HCT116 (cell line): Measurements from ENCODE around the gene TMEM132A. TPM values are rescaled to one million over a fixed set of nuclear protein-coding genes. Genes with fewer than 3 reads are reported as not detected.

ENCODE experiments used
- ATAC-seq: fragments of 200-7000 bp; cut with Tn5 transposase; 2 replicates; pipeline ENCODE4 v1.9.1; 2020; ENCODE audit warnings: mild to moderate bottlenecking, moderate library complexity
- BruUV-seq: library from RNA; stranded (reverse); fragments of 400-500 nt; replicated peaks from 2 replicates; lab custom pipeline; 2021; lab: Mats Ljungman, UMichigan
- CTCF ChIA-PET: fragments of 300-600 bp; sonication (Branson Sonifier 250); formaldehyde crosslinking; loops from one replicate; lab custom pipeline; 2021; ENCODE audit warnings: antibody characterized with exemption; lab: Charles Lee
- POLR2A ChIA-PET: fragments of 300-600, 350-600 bp; sonication (Branson Sonifier 250); formaldehyde crosslinking; loops from one replicate; lab custom pipeline; 2021; ENCODE audit warnings: antibody characterized with exemption; lab: Charles Lee
- RAD21 ChIA-PET, 2 experiments: fragments of 300-600 bp; sonication (Branson Sonifier 250); formaldehyde crosslinking; loops; one replicate each; lab custom pipeline; 2023; ENCODE audit warnings: low total read pairs in 2 of 2; ENCODE audit not compliant: uncharacterized antibody in 2 of 2, unreplicated experiment in 2 of 2, low non-redundant PET in 1 of 2; lab: Charles Lee
- DNase-seq: peaks from one replicate; pipeline ENCODE4 v3.0.0-alpha.2; 2010; ENCODE audit warnings: low read depth, low spot score
- H2AFZ ChIP-seq: fragments of 200-600 bp; shearing (Covaris generic), sonication (generic); 2 replicates; pipeline ENCODE4 v1.6.1; 2017; ENCODE audit warnings: low read depth, mixed run types, mixed read lengths, antibody characterized with exemption, low read length; ENCODE audit not compliant: poor library complexity, severe bottlenecking
- H3K27ac ChIP-seq: 2 replicates; pipeline ENCODE4 v1.5.1; 2012; ENCODE audit warnings: low read depth, low read length
- H3K27me3 ChIP-seq: fragments of 200-600 bp; sonication (generic); 2 replicates; pipeline ENCODE4 v1.6.1; 2016; ENCODE audit warnings: mixed run types, low read length, mixed read lengths; ENCODE audit not compliant: insufficient read depth
- H3K36me3 ChIP-seq, 2 experiments: fragments of 200-500 bp in 1 of 2; fragments of 200-600 bp in 1 of 2; sonication (Bioruptor generic) in 1 of 2; sonication (generic) in 1 of 2; 2 replicates each; pipeline versions ENCODE4 v1.5.1 to v1.6.1; 2014 to 2016; ENCODE audit warnings: low read length in 2 of 2, inconsistent platforms in 1 of 2, mixed read lengths in 1 of 2, mixed run types in 1 of 2; ENCODE audit not compliant: insufficient read depth in 2 of 2, control insufficient read depth in 1 of 2
- H3K4me1 ChIP-seq, 2 experiments: fragments of 200-600 bp in 1 of 2; sonication (generic) in 1 of 2; 2 replicates each; pipeline versions ENCODE4 v1.5.1 to v1.6.1; 2012 to 2017; ENCODE audit warnings: low read length in 2 of 2, inconsistent platforms in 1 of 2, mild to moderate bottlenecking in 1 of 2, mixed read lengths in 1 of 2, mixed run types in 1 of 2, moderate library complexity in 1 of 2; ENCODE audit not compliant: insufficient read depth in 2 of 2, control insufficient read depth in 1 of 2
- H3K4me2 ChIP-seq: fragments of 200-600 bp; sonication (generic); 2 replicates; pipeline ENCODE4 v1.6.1; 2017; ENCODE audit warnings: mixed run types, low read length, mixed read lengths
- H3K4me3 ChIP-seq, 2 experiments: fragments of 200-600 bp in 1 of 2; sonication (generic) in 1 of 2; replicated peaks in 1 of 2; 2 replicates each; pipeline ENCODE4 v1.5.1; 2011 to 2016; ENCODE audit warnings: low read length in 2 of 2, control low read depth in 1 of 2, low read depth in 1 of 2, mild to moderate bottlenecking in 1 of 2, mixed read lengths in 1 of 2, mixed run types in 1 of 2
- H3K79me2 ChIP-seq: fragments of 200-600 bp; sonication (generic); 2 replicates; pipeline ENCODE4 v1.6.1; 2017; ENCODE audit warnings: mild to moderate bottlenecking, mixed run types, low read length, moderate library complexity, mixed read lengths; ENCODE audit not compliant: insufficient read depth
- H3K9ac ChIP-seq: fragments of 200-600 bp; sonication (generic); 2 replicates; pipeline ENCODE4 v1.6.1; 2016; ENCODE audit warnings: low read length, mixed read lengths
- H3K9me2 ChIP-seq: fragments of 200-600 bp; sonication (generic), shearing (Covaris generic); 2 replicates; pipeline ENCODE4 v1.6.1; 2017; ENCODE audit warnings: mixed run types, mild to moderate bottlenecking, moderate library complexity; ENCODE audit not compliant: insufficient read depth
- H3K9me3 ChIP-seq, 2 experiments: fragments of 200-500 bp in 1 of 2; fragments of 200-600 bp in 1 of 2; sonication (Bioruptor generic) in 1 of 2; sonication (generic) in 1 of 2; 2 replicates each; pipeline ENCODE4 v1.6.1; 2014 to 2017; ENCODE audit warnings: low read length in 2 of 2, mixed read lengths in 2 of 2, inconsistent platforms in 1 of 2, low read depth in 1 of 2, mild to moderate bottlenecking in 1 of 2, mixed run types in 1 of 2, moderate library complexity in 1 of 2; ENCODE audit not compliant: control insufficient read depth in 1 of 2, insufficient read depth in 1 of 2
- H4K20me1 ChIP-seq: fragments of 200-600 bp; sonication (generic), shearing (Covaris generic); 2 replicates; pipeline ENCODE4 v1.6.1; 2017; ENCODE audit warnings: mixed run types, mild to moderate bottlenecking, moderate library complexity; ENCODE audit not compliant: insufficient read depth
- CEBPB ChIP-seq: IDR thresholded peaks from 2 replicates; pipeline ENCODE4 v1.6.1; 2012; ENCODE audit warnings: low read depth
- EGR1 ChIP-seq: IDR thresholded peaks from 2 replicates; pipeline ENCODE4 v1.6.1; 2012; ENCODE audit warnings: low read depth
- ELF1 ChIP-seq: IDR thresholded peaks from 2 replicates; pipeline ENCODE4 v1.6.1; 2012; ENCODE audit warnings: low read depth, borderline replicate concordance
- EZH2 ChIP-seq: fragments of 200-600 bp; sonication (generic); IDR thresholded peaks from 2 replicates; pipeline ENCODE4 v1.6.1; 2017; ENCODE audit warnings: antibody characterized with exemption, mixed run types
- EZH2phosphoT487 ChIP-seq: fragments of 200-600 bp; IDR thresholded peaks from 2 replicates; pipeline ENCODE4 v1.6.1; 2018; ENCODE audit warnings: antibody characterized with exemption, borderline replicate concordance
- FOSL1 ChIP-seq: IDR thresholded peaks from 2 replicates; pipeline ENCODE4 v1.6.1; 2012; ENCODE audit warnings: low read depth
- JUND ChIP-seq: IDR thresholded peaks from 2 replicates; pipeline ENCODE4 v1.6.1; 2012
- POLR2A ChIP-seq: IDR thresholded peaks from 2 replicates; pipeline ENCODE4 v1.7.0; 2011; ENCODE audit warnings: borderline replicate concordance; ENCODE audit not compliant: insufficient read depth, insufficient read length; ENCODE audit errors: extremely low read depth
- REST ChIP-seq: IDR thresholded peaks from 2 replicates; pipeline ENCODE4 v1.6.1; 2012; ENCODE audit warnings: low read depth
- SIN3A ChIP-seq: IDR thresholded peaks from 2 replicates; pipeline ENCODE4 v1.6.1; 2012; ENCODE audit warnings: low read depth
- SRF ChIP-seq: IDR thresholded peaks from 2 replicates; pipeline ENCODE4 v1.6.1; 2012; ENCODE audit warnings: low read depth
- YY1 ChIP-seq: IDR thresholded peaks from 2 replicates; pipeline ENCODE4 v1.6.1; 2011; ENCODE audit warnings: low read length, low read depth, moderate library complexity, mild to moderate bottlenecking; ENCODE audit not compliant: insufficient replicate concordance; ENCODE audit errors: extremely low read depth
- ZBTB33 ChIP-seq: IDR thresholded peaks from 2 replicates; pipeline ENCODE4 v1.6.1; 2011; ENCODE audit warnings: mild to moderate bottlenecking, low read length, moderate library complexity; ENCODE audit not compliant: insufficient replicate concordance; ENCODE audit errors: extremely low read depth
- intact Hi-C: fragments of 100-400 bp; cut with micrococcal nuclease; formaldehyde crosslinking; loops from 2 replicates; pipeline ENCODE4 v1.10.0; 2022
- total RNA-seq: library from RNA; stranded (reverse); gene quantifications from one replicate; pipeline ENCODE4 v1.2.1, GENCODE V29; 2021; ENCODE audit not compliant: unreplicated experiment

Gene TMEM132A
- total RNA-seq, 1 experiment from 2014 or later = 120 TPM

GRCh38 chr11:60977224-60977623, 53.0 kb downstream of the TMEM132A start:
- no peaks in the 10 kb centered on the region for H3K9me2 ChIP-seq
- no peak for TF ChIP-seq FOSL1
- TF ChIP-seq JUND = no peak
- no peak for TF ChIP-seq POLR2A
- TF ChIP-seq CEBPB = no peak
- TF ChIP-seq YY1 = no peak
- TF ChIP-seq EZH2 = no peak
- TF ChIP-seq EGR1 = no peak
- TF ChIP-seq EZH2phosphoT487 = no peak
- no peak for TF ChIP-seq ZBTB33
- no peak for TF ChIP-seq SIN3A
- TF ChIP-seq SRF = no peak
- no peak for TF ChIP-seq REST
- TF ChIP-seq ELF1 = no peak
- H3K27me3 ChIP-seq = no peaks in the 10 kb centered on the region; the same call in 1 of the 2 replicates
- DNase-seq (no peak), ATAC-seq (no peak)
- no TSS peak for BruUV-seq
- H3K27ac ChIP-seq = no peak overlapping the region
- no peaks in the 10 kb centered on the region for H4K20me1 ChIP-seq
- POLR2A ChIA-PET = no interaction called here
- H3K4me1 ChIP-seq = no peaks in the 10 kb centered on the region
- RAD21 ChIA-PET = no interaction called here
- H3K4me3 ChIP-seq = no peak overlapping the region
- no peak overlapping the region for H3K4me2 ChIP-seq
- H2AFZ ChIP-seq = no peak overlapping the region
- H3K36me3 ChIP-seq = no peaks in the 10 kb centered on the region
- no peak overlapping the region for H3K9ac ChIP-seq
- intact Hi-C loops = no loop called here
- no peaks in the 10 kb centered on the region for H3K79me2 ChIP-seq
- CTCF ChIA-PET = no interaction called here
- H3K9me3 ChIP-seq = no peaks in the 10 kb centered on the region
